Activated CD4-positive, alpha-beta memory T cell treated with anti-CD3 and anti-CD28 coated beads for 36 hours (primary cell): ENCODE measurements around the gene DAGLB. TPM values are rescaled to one million over a fixed set of nuclear protein-coding genes. Genes with fewer than 3 reads are reported as not detected.
"Not testable (repeated sequence)": the region's sequence is repeated elsewhere in the genome, so short reads cannot be mapped to it uniquely, and the experiment has no call there.

Experiments used
- CTCF ChIA-PET: fragments of 350-600 bp; sonication (Branson Sonifier 250); formaldehyde crosslinking; loops from one replicate; lab custom pipeline; 2021; ENCODE audit warnings: antibody characterized with exemption, inconsistent platforms; lab: Charles Lee
- POLR2A ChIA-PET: fragments of 350-600 bp; sonication (Branson Sonifier 250); formaldehyde crosslinking; loops from one replicate; lab custom pipeline; 2021; ENCODE audit warnings: antibody characterized with exemption; lab: Charles Lee
- DNase-seq: peaks from one replicate; pipeline ENCODE4 v3.0.0-alpha.2; 2020
- H3K27ac Mint-ChIP-seq: one replicate; pipeline ENCODE4 v1.8.0; 2021; ENCODE audit warnings: mixed read lengths
- H3K27me3 Mint-ChIP-seq: one replicate; pipeline ENCODE4 v1.8.0; 2021; ENCODE audit warnings: mixed read lengths
- H3K36me3 Mint-ChIP-seq: one replicate; pipeline ENCODE4 v1.8.0; 2021; ENCODE audit warnings: mixed read lengths
- H3K4me1 Mint-ChIP-seq: one replicate; pipeline ENCODE4 v1.8.0; 2021; ENCODE audit warnings: low read depth, mixed read lengths
- H3K4me3 Mint-ChIP-seq: one replicate; pipeline ENCODE4 v1.8.0; 2021; ENCODE audit warnings: mild to moderate bottlenecking, mixed read lengths
- H3K9me3 Mint-ChIP-seq: one replicate; pipeline ENCODE4 v1.8.0; 2021; ENCODE audit warnings: mixed read lengths
- intact Hi-C: fragments of 100-400 bp; cut with micrococcal nuclease; formaldehyde crosslinking; loops from one replicate; pipeline ENCODE4 v1.15.1; 2023
- total RNA-seq, 2 experiments: library from RNA; stranded (reverse); gene quantifications; one replicate each; pipeline ENCODE4 v1.2.3, GENCODE V29; 2021

The DAGLB gene
- total RNA-seq, 2 experiments from 2014 or later = 12.8 to 13.6 TPM

DNA sequence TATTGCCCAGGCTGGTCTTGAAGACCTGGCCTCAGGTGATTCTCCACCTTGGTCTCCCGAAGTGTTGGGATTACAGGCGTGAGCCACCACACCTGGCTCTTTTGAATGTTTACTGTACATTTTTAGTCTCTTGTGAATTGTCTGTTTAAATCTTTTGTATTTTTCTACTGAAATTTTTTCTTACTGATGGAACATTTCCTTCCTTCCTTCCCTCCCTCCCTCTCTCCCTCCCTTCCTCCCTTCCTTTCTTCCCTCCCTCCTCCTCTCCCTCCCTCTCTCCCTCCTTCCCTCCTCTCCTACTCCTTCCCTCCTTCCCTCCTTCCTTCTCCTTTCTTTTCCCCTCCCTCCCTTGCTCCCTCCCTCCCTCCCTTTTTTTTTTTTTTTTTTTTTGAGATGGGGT is 58.0 kb downstream of the DAGLB start:
- Mint-ChIP-seq H3K9me3 (no peaks in the 10 kb centered on the region), H3K27me3 (no peaks in the 10 kb centered on the region), H3K4me3 (no peak overlapping the region), H3K4me1 (peaks cover 64% of the 10 kb centered on the region), H3K36me3 (peaks cover 47% of the 10 kb centered on the region), H3K27ac (no peak overlapping the region)
- no peak for DNase-seq
- CTCF ChIA-PET = no interaction called here
- POLR2A ChIA-PET = no interaction called here
- intact Hi-C loops = no loop called here

DNA sequence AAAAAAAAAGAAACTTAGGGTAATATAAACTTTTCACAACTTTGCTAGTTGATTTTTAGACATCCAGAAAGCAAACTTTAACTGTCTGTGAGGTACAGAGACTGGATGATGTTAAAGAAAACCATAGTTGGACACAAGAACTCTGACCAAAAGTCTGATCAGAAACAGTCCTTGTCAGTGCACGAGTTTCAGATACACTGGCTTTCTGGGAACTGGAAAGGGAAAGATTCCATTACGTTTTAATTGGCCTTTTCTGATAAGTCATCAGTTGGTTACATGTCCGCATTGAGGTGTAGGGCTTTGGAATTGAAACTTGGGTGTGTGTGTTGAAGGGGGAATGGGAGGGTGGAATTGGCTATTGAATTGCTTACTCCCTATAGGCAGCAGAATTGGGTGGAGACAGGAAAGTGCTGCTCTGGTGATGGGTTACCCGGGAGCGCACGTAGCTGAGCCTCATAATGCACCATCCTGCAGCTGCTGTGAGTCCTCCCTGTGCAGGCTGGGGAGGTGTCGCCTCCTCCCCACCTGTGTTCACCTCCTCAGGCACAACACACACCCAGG is 59.9 kb downstream of the DAGLB start:
- no peaks in the 10 kb centered on the region for H3K9me3 Mint-ChIP-seq
- H3K27me3 Mint-ChIP-seq = no peaks in the 10 kb centered on the region
- CTCF ChIA-PET = no interaction called here
- POLR2A ChIA-PET = no interaction called here
- no peak for DNase-seq
- no peak overlapping the region for H3K27ac Mint-ChIP-seq
- peaks cover 60% of the 10 kb centered on the region for H3K4me1 Mint-ChIP-seq
- intact Hi-C loops = no loop called here
- peaks cover 29% of the 10 kb centered on the region for H3K36me3 Mint-ChIP-seq
- H3K4me3 Mint-ChIP-seq = no peak overlapping the region

DNA sequence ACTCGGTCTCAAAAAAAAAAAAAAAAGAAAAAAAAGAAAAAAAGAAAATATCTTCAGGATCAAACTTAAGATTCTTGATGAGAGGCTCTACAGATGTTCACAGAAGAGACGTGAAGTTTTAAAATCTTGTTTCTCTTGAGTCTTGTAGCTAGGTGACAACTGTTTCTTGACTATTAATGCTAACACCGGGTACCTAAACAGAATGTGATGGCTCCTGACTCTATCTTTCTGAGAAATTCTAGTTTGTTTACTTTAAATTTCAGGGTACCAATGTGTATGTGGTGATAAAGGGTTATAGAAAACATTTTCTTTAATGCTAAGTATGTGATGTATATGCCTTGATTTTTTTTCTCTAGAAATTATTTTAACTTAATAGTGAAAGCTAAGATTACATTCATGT is 61.0 kb downstream of the DAGLB start:
- no peak overlapping the region for H3K4me3 Mint-ChIP-seq
- POLR2A ChIA-PET = no interaction called here
- peaks cover 23% of the 10 kb centered on the region for H3K36me3 Mint-ChIP-seq
- H3K27ac Mint-ChIP-seq = peak overlapping the region; percentile 65
- no peaks in the 10 kb centered on the region for H3K27me3 Mint-ChIP-seq
- CTCF ChIA-PET = interaction anchor here (1.1 kb wide), 1 partner anchor 9 kb away, joined by 3 read pairs; no protein-coding TSS in a partner anchor
- H3K4me1 Mint-ChIP-seq = peaks cover 62% of the 10 kb centered on the region
- intact Hi-C loops = no loop called here
- H3K9me3 Mint-ChIP-seq = no peaks in the 10 kb centered on the region
- no peak for DNase-seq

DNA sequence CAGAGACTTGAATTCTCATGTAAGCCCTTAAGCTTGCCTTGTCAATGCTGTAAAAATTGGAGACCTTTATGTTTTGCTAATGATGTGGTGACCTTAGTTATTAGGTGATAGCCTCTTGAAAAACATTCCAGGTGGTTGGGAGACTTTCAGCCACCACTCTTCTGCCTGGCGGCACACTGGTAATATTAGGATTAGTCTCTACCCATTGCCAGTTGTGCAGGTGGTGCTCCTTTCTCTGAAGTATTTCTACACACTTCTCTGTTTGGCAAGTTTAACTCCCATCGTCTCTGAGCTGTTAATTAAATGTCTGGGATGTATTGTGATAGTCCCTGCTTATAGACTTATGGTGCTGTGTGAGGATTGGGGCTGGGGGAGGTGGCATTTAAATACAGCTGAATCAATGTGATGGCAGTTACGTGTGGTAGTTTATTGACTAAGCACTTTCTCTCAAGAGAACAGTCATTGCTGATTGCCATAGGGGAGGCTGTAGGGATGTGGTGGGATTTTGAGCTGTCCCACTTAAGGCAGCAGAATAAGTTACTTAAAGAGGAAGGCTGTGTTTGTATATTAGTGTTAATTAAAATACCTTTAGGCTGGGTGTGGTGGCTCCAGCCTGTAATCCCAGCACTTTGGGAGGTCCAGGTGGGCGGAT is 61.7 kb downstream of the DAGLB start:
- Mint-ChIP-seq H3K4me1 (peaks cover 61% of the 10 kb centered on the region), H3K27me3 (no peaks in the 10 kb centered on the region), H3K36me3 (peaks cover 17% of the 10 kb centered on the region), H3K9me3 (no peaks in the 10 kb centered on the region), H3K4me3 (no peak overlapping the region), H3K27ac (peak overlapping the region; percentile 65)
- no peak for DNase-seq
- intact Hi-C loops = no loop called here
- ChIA-PET POLR2A (no interaction called here), CTCF (interaction anchor here (0.7 to 0.8 kb wide), 2 partner anchors 50 to 295 kb away, joined by 3 to 6 read pairs; no protein-coding TSS in a partner anchor)

DNA sequence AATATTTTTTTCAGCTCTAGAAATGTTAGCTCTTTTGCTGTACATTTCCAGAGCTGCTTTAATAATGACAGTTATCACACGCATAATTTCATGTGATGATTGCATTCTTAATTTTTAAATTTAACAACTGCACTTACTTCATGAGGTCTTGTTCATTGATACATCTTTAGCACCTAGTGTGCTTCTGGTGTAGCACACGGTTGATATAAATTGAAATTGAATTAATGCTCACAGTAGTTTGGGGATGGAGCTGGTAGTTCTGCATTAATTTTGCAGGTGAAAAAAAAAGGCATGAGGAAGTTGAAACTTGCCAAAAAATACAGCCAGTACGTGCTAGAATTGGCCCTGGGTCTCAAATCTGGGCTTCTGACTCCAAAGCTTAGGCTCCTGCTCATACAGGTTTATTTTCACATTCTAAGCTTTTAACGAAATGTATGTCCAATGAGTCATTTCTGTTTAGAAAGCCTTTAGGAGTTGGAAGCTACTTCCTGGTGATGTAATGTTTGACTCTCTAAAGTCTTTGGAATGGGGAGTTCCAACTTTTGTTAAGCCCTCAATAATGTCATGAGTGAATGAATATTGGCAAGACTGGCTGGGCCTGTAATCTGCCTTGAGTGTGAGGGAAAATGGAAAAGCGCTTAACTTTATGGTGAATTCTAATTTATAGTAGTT is 62.5 kb downstream of the DAGLB start:
- POLR2A ChIA-PET = interaction anchor here (0.8 to 1.2 kb wide), 3 partner anchors 10 to 328 kb away, joined by 3 to 4 read pairs (median 3); no protein-coding TSS in a partner anchor
- intact Hi-C loops = no loop called here
- peak overlapping the region; percentile 56 for H3K27ac Mint-ChIP-seq
- no peaks in the 10 kb centered on the region for H3K27me3 Mint-ChIP-seq
- no peak overlapping the region for H3K4me3 Mint-ChIP-seq
- H3K9me3 Mint-ChIP-seq = no peaks in the 10 kb centered on the region
- CTCF ChIA-PET = interaction anchor here (0.7 to 0.8 kb wide), 2 partner anchors 51 to 295 kb away, joined by 3 to 6 read pairs; no protein-coding TSS in a partner anchor
- DNase-seq = no peak
- H3K4me1 Mint-ChIP-seq = peaks cover 66% of the 10 kb centered on the region
- peaks cover 17% of the 10 kb centered on the region for H3K36me3 Mint-ChIP-seq

DNA sequence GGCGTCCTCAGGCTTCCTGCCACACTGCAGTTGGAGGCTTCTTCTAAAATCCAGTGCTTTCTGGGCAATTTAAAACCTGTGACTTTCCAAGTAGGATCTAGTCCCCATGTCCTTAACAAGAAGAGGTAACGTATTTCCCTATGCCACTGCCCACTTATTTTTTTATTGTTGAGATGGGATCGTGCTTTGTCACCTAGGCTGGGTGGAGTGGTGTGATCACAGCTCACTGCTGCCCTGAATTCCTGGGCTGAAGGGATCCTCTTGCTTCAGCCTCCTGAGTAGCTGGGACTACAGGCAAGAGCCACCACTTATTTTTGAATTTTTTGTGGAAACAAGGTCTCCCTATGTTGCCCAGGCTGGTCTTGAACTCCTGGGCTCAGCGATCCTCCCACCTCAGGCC is 63.4 kb downstream of the DAGLB start:
- no peaks in the 10 kb centered on the region for H3K9me3 Mint-ChIP-seq
- no peak for DNase-seq
- H3K36me3 Mint-ChIP-seq = peaks cover 15% of the 10 kb centered on the region
- H3K27me3 Mint-ChIP-seq = no peaks in the 10 kb centered on the region
- intact Hi-C loops = no loop called here
- H3K27ac Mint-ChIP-seq = peak overlapping the region; percentile 49
- peaks cover 73% of the 10 kb centered on the region for H3K4me1 Mint-ChIP-seq
- CTCF ChIA-PET = interaction anchor here (1.8 kb wide), 1 partner anchor 50 kb away, joined by 4 read pairs; no protein-coding TSS in a partner anchor
- no peak overlapping the region for H3K4me3 Mint-ChIP-seq
- POLR2A ChIA-PET = interaction anchor here (1.2 kb wide), 1 partner anchor 9 kb away, joined by 3 read pairs; no protein-coding TSS in a partner anchor

DNA sequence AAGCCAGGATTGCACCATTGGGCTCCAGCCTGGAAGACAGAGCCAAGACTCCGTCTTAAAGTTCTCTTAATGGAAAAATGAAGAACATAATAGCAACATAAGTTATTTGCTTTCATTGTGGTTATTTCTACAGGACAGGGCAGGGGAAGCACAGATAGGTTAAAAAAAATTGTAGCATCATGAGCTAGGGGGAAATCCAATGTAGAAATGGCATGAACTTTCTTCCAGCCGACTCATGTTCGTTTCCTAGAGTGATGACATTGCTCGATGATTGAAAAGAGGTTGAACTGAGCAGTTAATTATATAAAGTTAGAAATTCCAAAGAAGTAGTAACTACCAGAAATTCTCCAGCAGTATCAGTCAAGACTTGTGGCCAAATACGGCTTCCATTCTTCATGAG is 64.9 kb downstream of the DAGLB start:
- peaks cover 15% of the 10 kb centered on the region for H3K36me3 Mint-ChIP-seq
- no peak overlapping the region for H3K27ac Mint-ChIP-seq
- intact Hi-C loops = no loop called here
- H3K27me3 Mint-ChIP-seq = no peaks in the 10 kb centered on the region
- no peaks in the 10 kb centered on the region for H3K9me3 Mint-ChIP-seq
- ChIA-PET CTCF (interaction anchor here (0.6 to 1.8 kb wide), 4 partner anchors 9 to 197 kb away, joined by 3 to 4 read pairs (median 3); no protein-coding TSS in a partner anchor), POLR2A (interaction anchor here (0.6 kb wide), 1 partner anchor 24 kb away, joined by 3 read pairs; no protein-coding TSS in a partner anchor)
- H3K4me1 Mint-ChIP-seq = peaks cover 78% of the 10 kb centered on the region
- DNase-seq = no peak
- H3K4me3 Mint-ChIP-seq = no peak overlapping the region

DNA sequence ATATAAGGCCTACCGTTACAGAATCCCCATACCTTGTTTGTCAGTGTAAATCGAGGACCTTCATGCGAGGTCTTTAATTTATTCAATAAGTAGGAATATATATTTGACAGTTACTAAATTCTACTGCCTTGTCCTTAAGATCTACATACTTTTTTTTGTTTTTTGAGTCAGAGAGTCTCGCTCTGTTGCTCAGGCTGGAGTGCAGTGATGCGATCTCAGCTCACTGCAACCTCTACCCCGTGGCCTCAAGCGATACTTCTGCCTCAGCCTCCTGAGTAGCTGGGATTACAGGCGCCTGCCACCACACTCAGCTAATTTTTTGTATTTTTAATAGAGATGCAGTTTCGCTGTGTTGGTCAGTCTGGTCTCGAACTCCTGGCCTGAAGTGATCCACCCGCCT is 65.9 kb downstream of the DAGLB start:
- H3K4me1 Mint-ChIP-seq = peaks cover 79% of the 10 kb centered on the region
- H3K4me3 Mint-ChIP-seq, POLR2A ChIA-PET, intact Hi-C loops, H3K27me3 Mint-ChIP-seq, H3K9me3 Mint-ChIP-seq, H3K36me3 Mint-ChIP-seq, DNase-seq: not testable (repeated sequence)
- CTCF ChIA-PET = interaction anchor here (0.6 kb wide), 1 partner anchor 32 kb away, joined by 3 read pairs; no protein-coding TSS in a partner anchor
- peak overlapping the region; percentile 43 for H3K27ac Mint-ChIP-seq

DNA sequence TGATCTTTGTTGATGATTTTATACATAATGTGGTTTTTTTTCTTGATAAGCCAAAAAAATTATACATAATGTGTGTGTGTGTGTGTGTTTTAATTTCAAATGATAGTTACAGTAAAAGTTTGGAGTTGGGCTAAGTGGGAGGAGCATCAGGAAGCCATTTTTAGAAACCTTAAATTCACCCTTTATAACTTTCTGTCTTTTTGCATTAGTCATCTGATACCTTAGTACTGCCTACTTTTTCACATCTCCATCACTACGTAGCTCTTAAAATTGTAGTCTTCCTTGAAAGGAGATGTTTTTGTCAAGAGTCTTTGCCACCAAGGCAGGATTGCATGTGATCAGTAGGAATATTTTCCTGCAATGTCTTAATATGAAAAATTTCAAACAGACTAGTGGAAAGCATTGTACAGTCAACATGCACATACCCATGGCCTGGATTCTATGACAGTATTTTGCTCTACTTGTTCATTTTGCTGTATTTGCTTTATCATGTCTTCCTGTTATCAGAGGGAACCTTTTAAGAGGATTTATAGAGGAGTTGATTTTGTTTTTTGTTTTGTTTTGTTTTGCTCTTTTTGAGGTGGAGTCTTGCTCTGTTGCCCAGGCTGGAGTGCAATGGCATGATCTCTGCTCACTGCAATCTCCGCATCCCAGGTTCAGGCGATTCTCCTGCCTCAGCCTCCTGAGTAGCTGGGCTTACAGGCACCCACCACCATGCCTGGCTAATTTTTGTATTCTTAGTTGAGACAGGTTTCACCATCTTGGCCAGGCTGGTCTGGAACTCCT is 67.3 kb downstream of the DAGLB start:
- Mint-ChIP-seq H3K27me3 (no peaks in the 10 kb centered on the region), H3K27ac (peak overlapping the region; percentile 68), H3K36me3 (peaks cover 14% of the 10 kb centered on the region), H3K9me3 (no peaks in the 10 kb centered on the region), H3K4me3 (no peak overlapping the region), H3K4me1 (peaks cover 76% of the 10 kb centered on the region)
- intact Hi-C loops = no loop called here
- ChIA-PET CTCF (no interaction called here), POLR2A (no interaction called here)
- no peak for DNase-seq

DNA sequence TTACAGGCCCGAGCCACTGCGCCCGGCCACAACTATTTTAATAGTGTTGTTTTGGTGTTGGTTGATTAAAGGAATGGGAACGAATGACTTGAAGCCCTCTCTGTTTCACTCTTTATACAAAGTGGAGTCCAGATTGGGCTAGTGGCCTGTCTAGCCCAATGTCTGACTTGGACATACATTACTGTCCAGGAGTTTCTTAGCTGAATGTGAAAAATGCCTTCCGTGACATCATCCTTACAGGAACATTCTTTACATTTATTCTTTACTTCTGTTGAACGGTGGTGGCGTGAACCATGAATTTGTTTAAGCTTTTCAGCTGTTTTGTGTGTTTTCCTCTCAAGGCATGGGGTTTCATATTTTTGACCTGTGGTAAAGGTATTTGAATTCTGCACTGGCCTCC is 67.9 kb downstream of the DAGLB start:
- Mint-ChIP-seq H3K36me3 (peaks cover 15% of the 10 kb centered on the region), H3K27me3 (no peaks in the 10 kb centered on the region), H3K27ac (peak overlapping the region; percentile 68), H3K4me1 (peaks cover 69% of the 10 kb centered on the region), H3K9me3 (no peaks in the 10 kb centered on the region), H3K4me3 (no peak overlapping the region)
- intact Hi-C loops = no loop called here
- ChIA-PET POLR2A (no interaction called here), CTCF (no interaction called here)
- no peak for DNase-seq

DNA sequence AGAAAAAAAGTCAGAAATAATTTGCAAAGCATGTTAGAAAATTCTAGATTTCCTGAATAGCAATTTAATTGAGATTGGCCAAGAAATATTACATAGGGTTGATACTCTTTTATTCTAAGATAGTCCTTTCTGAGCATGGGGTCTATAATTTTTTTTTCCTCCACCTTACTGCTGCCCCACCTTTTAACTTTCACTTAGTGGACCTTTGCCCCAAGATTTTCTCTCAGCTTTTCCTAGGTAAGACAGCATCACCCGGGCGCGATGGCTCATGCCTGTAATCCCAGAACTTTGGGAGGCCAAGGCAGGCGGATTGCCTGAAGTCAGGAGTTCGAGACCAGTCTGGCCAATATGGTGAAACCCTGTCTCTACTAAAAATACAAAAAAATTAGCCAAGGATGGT is 69.2 kb downstream of the DAGLB start:
- H3K9me3 Mint-ChIP-seq, intact Hi-C loops, H3K27me3 Mint-ChIP-seq, H3K4me3 Mint-ChIP-seq, DNase-seq: not testable (repeated sequence)
- CTCF ChIA-PET = interaction anchor here (0.6 kb wide), 1 partner anchor 381 kb away, joined by 3 read pairs; no protein-coding TSS in a partner anchor
- H3K36me3 Mint-ChIP-seq = peaks cover 15% of the 10 kb centered on the region
- POLR2A ChIA-PET = interaction anchor here (0.6 kb wide), 2 partner anchors 25 to 850 kb away, joined by 3 to 4 read pairs; no protein-coding TSS in a partner anchor
- peaks cover 61% of the 10 kb centered on the region for H3K4me1 Mint-ChIP-seq
- peak overlapping the region; percentile 28 for H3K27ac Mint-ChIP-seq
